Ishikawa (cell line): ENCODE results near the gene ASTN2.

Experiments
- CEBPB ChIP-seq: IDR thresholded peaks from 2 replicates; pipeline ENCODE4 v1.6.1; 2012
- CREB1 ChIP-seq: IDR thresholded peaks from 2 replicates; pipeline ENCODE4 v1.6.1; 2012; ENCODE audit warnings: low read depth
- EGR1 ChIP-seq: IDR thresholded peaks from 2 replicates; pipeline ENCODE4 v1.6.1; 2012
- EP300 ChIP-seq: IDR thresholded peaks from 2 replicates; pipeline ENCODE4 v1.6.1; 2012; ENCODE audit warnings: borderline replicate concordance
- FOXM1 ChIP-seq: IDR thresholded peaks from 2 replicates; pipeline ENCODE4 v1.6.1; 2012; ENCODE audit warnings: low read depth, borderline replicate concordance
- MAX ChIP-seq: IDR thresholded peaks from 2 replicates; pipeline ENCODE4 v1.6.1; 2012
- NFIC ChIP-seq: IDR thresholded peaks from 2 replicates; pipeline ENCODE4 v1.6.1; 2012
- RAD21 ChIP-seq: IDR thresholded peaks from 2 replicates; pipeline ENCODE4 v1.6.1; 2012; ENCODE audit warnings: low read depth
- REST ChIP-seq: IDR thresholded peaks from 2 replicates; pipeline ENCODE4 v1.6.1; 2012; ENCODE audit warnings: low read depth, mild to moderate bottlenecking
- TAF1 ChIP-seq: IDR thresholded peaks from 2 replicates; pipeline ENCODE4 v1.6.1; 2012; ENCODE audit warnings: low read depth, mild to moderate bottlenecking
- TCF12 ChIP-seq: IDR thresholded peaks from 2 replicates; pipeline ENCODE4 v1.6.1; 2012; ENCODE audit warnings: low read depth
- TEAD4 ChIP-seq: IDR thresholded peaks from 2 replicates; pipeline ENCODE4 v1.6.1; 2012
- USF1 ChIP-seq: IDR thresholded peaks from 2 replicates; pipeline ENCODE4 v1.6.1; 2012
- YY1 ChIP-seq: IDR thresholded peaks from 2 replicates; pipeline ENCODE4 v1.6.1; 2012; ENCODE audit warnings: low read depth
- ZBTB7A ChIP-seq: IDR thresholded peaks from 2 replicates; pipeline ENCODE4 v1.6.1; 2012; ENCODE audit warnings: low read depth

Gene ASTN2

GRCh38 chr9:116465576-116466270 lies 949.1 kb downstream of the ASTN2 start:
- TF ChIP-seq REST: no peak
- no peak for TF ChIP-seq CEBPB
- TF ChIP-seq TAF1: no peak
- TF ChIP-seq EP300: no peak
- no peak for TF ChIP-seq FOXM1
- no peak for TF ChIP-seq YY1
- no peak for TF ChIP-seq RAD21
- TF ChIP-seq TCF12: no peak
- no peak for TF ChIP-seq USF1
- no peak for TF ChIP-seq EGR1
- no peak for TF ChIP-seq TEAD4

- TF ChIP-seq ZBTB7A (no peak), TEAD4 (no peak), TCF12 (no peak), CEBPB (no peak), FOXM1 (no peak), EGR1 (no peak), USF1 (no peak), MAX (no peak), REST (no peak), YY1 (no peak), RAD21 (no peak), NFIC (no peak), CREB1 (no peak), EP300 (no peak), TAF1 (no peak)
Measured at GRCh38 chr9:116464987-116465571, 949.8 kb downstream of the ASTN2 start.

- TF ChIP-seq TEAD4 (no peak), USF1 (no peak), CEBPB (no peak), NFIC (no peak), ZBTB7A (no peak), TAF1 (no peak), YY1 (no peak), REST (no peak), FOXM1 (no peak), RAD21 (no peak), CREB1 (no peak), MAX (no peak)
Measured at GRCh38 chr9:116464423-116464822, 950.4 kb downstream of the ASTN2 start.

GRCh38 chr9:116461632-116462031 lies 953.2 kb downstream of the ASTN2 start:
- TF ChIP-seq EGR1 (no peak), ZBTB7A (no peak), CREB1 (no peak), USF1 (no peak), REST (no peak), YY1 (no peak), RAD21 (no peak), TEAD4 (no peak), EP300 (no peak), MAX (no peak)
